B cell (primary cell): ENCODE measurements around the gene SH3RF3. TPM values are rescaled to one million over a fixed set of nuclear protein-coding genes. Genes with fewer than 3 reads are reported as not detected.

Experiments
- ATAC-seq: fragments of 200-7000 bp; cut with Tn5 transposase; one replicate; pipeline ENCODE4 v1.10.0; 2021; ENCODE audit warnings: low read depth, mild to moderate bottlenecking, moderate number of reproducible peaks, moderate library complexity
- CTCF ChIA-PET: fragments of 350-600 bp; sonication (Branson Sonifier 250); formaldehyde crosslinking; loops from one replicate; lab custom pipeline; 2021; ENCODE audit warnings: antibody characterized with exemption, inconsistent platforms; lab: Charles Lee
- POLR2A ChIA-PET: fragments of 350-600 bp; sonication (Branson Sonifier 250); formaldehyde crosslinking; loops from one replicate; lab custom pipeline; 2021; ENCODE audit warnings: antibody characterized with exemption; lab: Charles Lee
- DNase-seq: peaks from one replicate; pipeline ENCODE4 v3.0.0; 2013
- H2AFZ ChIP-seq: 2 replicates; pipeline ENCODE4 v1.6.1; 2012; ENCODE audit warnings: mild to moderate bottlenecking, low read depth, low read length; ENCODE audit not compliant: insufficient read depth, poor library complexity, severe bottlenecking
- H3K27ac ChIP-seq, 2 donors: 1 replicate in 1 of 2; 2 replicates in 1 of 2; pipeline ENCODE4 v1.5.1; 2012 to 2013; ENCODE audit warnings: low read length in 2 of 2, mild to moderate bottlenecking in 2 of 2, moderate library complexity in 1 of 2
- H3K27me3 ChIP-seq, 4 experiments: fragments of 200-600 bp in 1 of 4; sonication (generic) in 1 of 4; replicated peaks in 1 of 4; 1 replicate in 2 of 4; 2 replicates in 2 of 4; pipeline versions ENCODE4 v1.6.1 to v1.7.0; 2013 to 2016; ENCODE audit warnings: low read length in 3 of 4, mild to moderate bottlenecking in 2 of 4, mixed read lengths in 1 of 4, moderate library complexity in 1 of 4; ENCODE audit not compliant: insufficient read depth in 4 of 4, control insufficient read depth in 3 of 4; ENCODE audit errors: control extremely low read depth in 1 of 4
- H3K36me3 ChIP-seq, 2 experiments: replicated peaks in 1 of 2; 1 replicate in 1 of 2; 2 replicates in 1 of 2; pipeline versions ENCODE4 v1.6.1 to v1.7.1; 2013; ENCODE audit warnings: low read length in 1 of 2; ENCODE audit not compliant: insufficient read depth in 2 of 2, control insufficient read depth in 1 of 2; ENCODE audit errors: control extremely low read depth in 1 of 2, extremely low read depth in 1 of 2
- H3K4me1 ChIP-seq, 2 donors: fragments of 200-600 bp in 1 of 2; sonication (generic) in 1 of 2; 1 replicate in 1 of 2; 2 replicates in 1 of 2; pipeline versions ENCODE4 v1.5.1 to v1.6.1; 2013 to 2017; ENCODE audit warnings: low read length in 2 of 2; ENCODE audit not compliant: control insufficient read depth in 2 of 2, insufficient read depth in 2 of 2
- H3K4me2 ChIP-seq: replicated peaks from 2 replicates; pipeline ENCODE3; 2012; ENCODE audit warnings: mild to moderate bottlenecking, low read depth, low read length; ENCODE audit not compliant: poor library complexity, severe bottlenecking
- H3K4me3 ChIP-seq, 5 experiments: fragments of 200-600 bp in 1 of 5; sonication (generic) in 1 of 5; 1 replicate in 3 of 5; 2 replicates in 2 of 5; pipeline versions ENCODE4 v1.5.1 to v1.7.0; 2011 to 2016; ENCODE audit warnings: low read length in 4 of 5, mild to moderate bottlenecking in 4 of 5, low read depth in 2 of 5, control low read depth in 1 of 5, moderate library complexity in 1 of 5; ENCODE audit not compliant: insufficient read depth in 1 of 5; ENCODE audit errors: control extremely low read depth in 1 of 5, extremely low read depth in 1 of 5
- H3K79me2 ChIP-seq: fragments of 200-600 bp; sonication (generic); one replicate; pipeline ENCODE4 v1.6.0; 2016; ENCODE audit warnings: low read length; ENCODE audit not compliant: control insufficient read depth, insufficient read depth
- H3K9ac ChIP-seq: fragments of 200-600 bp; sonication (generic); 2 replicates; pipeline ENCODE4 v1.6.1; 2017; ENCODE audit warnings: mild to moderate bottlenecking, low read length, moderate library complexity
- H3K9me3 ChIP-seq, 3 donors: one replicate each; pipeline versions ENCODE4 v1.6.1 to v1.7.1; 2013; ENCODE audit warnings: low read length in 2 of 3; ENCODE audit not compliant: control insufficient read depth in 2 of 3, insufficient read depth in 1 of 3; ENCODE audit errors: control extremely low read depth in 1 of 3
- H4K20me1 ChIP-seq: 2 replicates; pipeline ENCODE4 v1.6.0; 2012; ENCODE audit warnings: mild to moderate bottlenecking, low read length; ENCODE audit not compliant: insufficient read depth, control insufficient read depth, poor library complexity, severe bottlenecking
- H3K27ac Mint-ChIP-seq: one replicate; pipeline ENCODE4 v1.8.0; 2021; ENCODE audit warnings: mixed read lengths
- H3K27me3 Mint-ChIP-seq: one replicate; pipeline ENCODE4 v1.8.0; 2021; ENCODE audit warnings: mixed read lengths
- H3K4me1 Mint-ChIP-seq: one replicate; pipeline ENCODE4 v1.8.0; 2021; ENCODE audit warnings: mixed read lengths
- H3K4me3 Mint-ChIP-seq: one replicate; pipeline ENCODE4 v1.8.0; 2021; ENCODE audit warnings: mixed read lengths
- H3K9me3 Mint-ChIP-seq: one replicate; pipeline ENCODE4 v1.8.0; 2022; ENCODE audit warnings: mixed read lengths; ENCODE audit not compliant: insufficient read depth
- CTCF ChIP-seq: fragments of 200-600 bp; IDR thresholded peaks from one replicate; pipeline ENCODE4 v1.8.0; 2022; ENCODE audit warnings: antibody characterized with exemption, mild to moderate bottlenecking
- EZH2 ChIP-seq: IDR thresholded peaks from 2 replicates; pipeline ENCODE4 v1.6.1; 2012; ENCODE audit warnings: borderline replicate concordance, low read depth, mild to moderate bottlenecking, moderate library complexity, low read length; ENCODE audit not compliant: insufficient read depth, poor library complexity, severe bottlenecking
- WGBS: methylation state at CpG from one replicate; pipeline ENCODE4 v1.1.5; 2013; ENCODE audit warnings: missing lambda C conversion rate; ENCODE audit not compliant: insufficient coverage; 5-methylcytosine and 5-hydroxymethylcytosine counted together
- intact Hi-C: fragments of 100-400 bp; cut with micrococcal nuclease; formaldehyde crosslinking; loops from one replicate; pipeline ENCODE4 v1.10.0; 2022
- polyA plus RNA-seq: library from polyadenylated mRNA; depleted of rRNA; stranded (reverse); fragments of >200 nt; gene quantifications from 2 replicates; pipeline ENCODE4 v1.2.3, GENCODE V29; 2012
- total RNA-seq, 2 donors: library from RNA; stranded (reverse); fragments of 120-200 nt in 1 of 2; gene quantifications; 1 replicate in 1 of 2; 2 replicates in 1 of 2; pipeline versions ENCODE4 v1.2.3 to v1.2.4, GENCODE V29; 2013 to 2022

The SH3RF3 gene
- total and polyA plus RNA-seq, 2 donors (not counting 1 experiment from before 2014, with no cell fraction given) = 0.07 to 1.2 TPM

GRCh38 chr2:109188496-109188890, 59.5 kb downstream of the SH3RF3 start:
- no peak for TF ChIP-seq EZH2
- no peak for TF ChIP-seq CTCF
- Histone ChIP-seq H2AFZ (no peak overlapping the region), H3K4me1 (no peaks in the 10 kb centered on the region), H3K9ac (no peak overlapping the region), H3K9me3 (peaks cover 0 to 4% (median 0%) of the 10 kb centered on the region in 3 donors), H3K27ac (no peak overlapping the region), H3K4me2 (no peak overlapping the region), H3K36me3 (no peaks in the 10 kb centered on the region), H4K20me1 (no peaks in the 10 kb centered on the region), H3K4me3 (no peak overlapping the region), H3K27me3 (no peaks in the 10 kb centered on the region), H3K79me2 (no peaks in the 10 kb centered on the region)
- intact Hi-C loops = no loop called here
- DNase-seq (no peak), ATAC-seq (no peak)
- H3K27me3 Mint-ChIP-seq = peaks cover 3% of the 10 kb centered on the region
- CTCF ChIA-PET = no interaction called here
- WGBS = 83% methylated on average over 10 of the region's 14 CpGs
- no peaks in the 10 kb centered on the region for H3K9me3 Mint-ChIP-seq
- H3K27ac Mint-ChIP-seq = no peak overlapping the region
- POLR2A ChIA-PET = no interaction called here
- no peak overlapping the region for H3K4me3 Mint-ChIP-seq
- H3K4me1 Mint-ChIP-seq = peaks cover under 1% of the 10 kb centered on the region

- H3K4me1 ChIP-seq = peaks cover under 1 to 2% of the 10 kb centered on the region in 2 donors
- ChIA-PET CTCF (no interaction called here), POLR2A (no interaction called here)
- TF ChIP-seq EZH2 (no peak), CTCF (no peak)
- WGBS = 80% methylated on average over 1 of the region's 4 CpGs
- no peak overlapping the region for H3K4me3 ChIP-seq
- intact Hi-C loops = no loop called here
- Mint-ChIP-seq H3K27ac (no peak overlapping the region), H3K4me1 (peaks cover 2% of the 10 kb centered on the region), H3K27me3 (peaks cover 3% of the 10 kb centered on the region), H3K9me3 (no peaks in the 10 kb centered on the region), H3K4me3 (no peak overlapping the region)
- no peaks in the 10 kb centered on the region for H3K36me3 ChIP-seq
- H3K27ac ChIP-seq = no peak overlapping the region
- H2AFZ ChIP-seq = no peak overlapping the region
- peaks cover 0 to 4% (median 0%) of the 10 kb centered on the region in 3 donors for H3K9me3 ChIP-seq
- no peaks in the 10 kb centered on the region for H3K79me2 ChIP-seq
- DNase-seq (no peak), ATAC-seq (no peak)
- no peak overlapping the region for H3K4me2 ChIP-seq
- no peaks in the 10 kb centered on the region for H3K27me3 ChIP-seq
- no peaks in the 10 kb centered on the region for H4K20me1 ChIP-seq
- H3K9ac ChIP-seq = no peak overlapping the region
Measured at GRCh38 chr2:109188898-109189297, 59.9 kb downstream of the SH3RF3 start.
